Testis (tissue), 3 donors: ENCODE results near the gene PERM1. TPM values are rescaled to one million over a fixed set of nuclear protein-coding genes. Genes with fewer than 3 reads are reported as not detected.
"Not testable (repeated sequence)": the region's sequence is repeated elsewhere in the genome, so short reads cannot be mapped to it uniquely, and the experiment has no call there.

Experiments used
- DNase-seq: peaks from one replicate; pipeline ENCODE4 v3.0.0-alpha.2; 2019
- H3K27ac ChIP-seq, 2 donors: fragments of 200-600 bp; sonication (generic); one replicate each; pipeline ENCODE4 v1.5.1; 2019
- H3K27me3 ChIP-seq: fragments of 200-600 bp; sonication (generic); one replicate; pipeline ENCODE4 v1.5.1; 2019
- H3K36me3 ChIP-seq: fragments of 200-600 bp; sonication (generic); one replicate; pipeline ENCODE4 v1.5.1; 2017; ENCODE audit warnings: low read depth; ENCODE audit errors: missing control alignments
- H3K4me1 ChIP-seq: fragments of 200-600 bp; sonication (generic); one replicate; pipeline ENCODE4 v1.5.1; 2019
- H3K4me3 ChIP-seq, 2 donors: fragments of 200-600 bp; sonication (generic); one replicate each; pipeline ENCODE4 v1.5.1; 2017 to 2019
- H3K9me3 ChIP-seq: fragments of 200-600 bp; sonication (generic); one replicate; pipeline ENCODE4 v1.5.1; 2017
- POLR2A ChIP-seq: fragments of 450-650 bp; IDR thresholded peaks from one replicate; pipeline ENCODE4 v1.6.1; 2017; ENCODE audit warnings: antibody characterized with exemption, mild to moderate bottlenecking, moderate library complexity
- WGBS, 2 donors: methylation state at CpG; one replicate each; pipeline ENCODE4 v1.1.5; 2018; 5-methylcytosine and 5-hydroxymethylcytosine counted together
- intact Hi-C: fragments of 100-400 bp; cut with DNase I; formaldehyde crosslinking; loops from one replicate; pipeline ENCODE4 v1.15.1; 2023; ENCODE audit warnings: low total_unique reads
- polyA plus RNA-seq: library from polyadenylated mRNA; stranded (reverse); fragments of 350-450 nt; fragmentation: Illumina TruSeq; extraction: RNeasy Lipid Tissue Mini Kit (QIAGEN cat#74804); gene quantifications from one replicate; pipeline ENCODE4 v1.2.3, GENCODE V29; 2014; ENCODE audit warnings: low read depth, low replicate concordance; ENCODE audit not compliant: insufficient read depth
- total RNA-seq, 2 donors: library from RNA; depleted of rRNA; stranded (reverse); fragments of >200 nt; gene quantifications; one replicate each; pipeline ENCODE4 v1.2.3, GENCODE V29; 2016
- TF ChIP-seq, protein P1 (sequence below), 3 experiments: fragments of 450-650 bp in 2 of 3; fragments of 200-600 bp in 1 of 3; sonication (generic) in 1 of 3; IDR thresholded peaks; one replicate each; pipeline ENCODE4 v1.5.1; 2016 to 2019; ENCODE audit warnings: antibody characterized with exemption in 3 of 3, mild to moderate bottlenecking in 2 of 3, moderate library complexity in 1 of 3

Gene PERM1
- total and polyA plus RNA-seq, 3 donors from 2014 or later, result 0.65 to 4.9 (median 3.2) TPM

DNA sequence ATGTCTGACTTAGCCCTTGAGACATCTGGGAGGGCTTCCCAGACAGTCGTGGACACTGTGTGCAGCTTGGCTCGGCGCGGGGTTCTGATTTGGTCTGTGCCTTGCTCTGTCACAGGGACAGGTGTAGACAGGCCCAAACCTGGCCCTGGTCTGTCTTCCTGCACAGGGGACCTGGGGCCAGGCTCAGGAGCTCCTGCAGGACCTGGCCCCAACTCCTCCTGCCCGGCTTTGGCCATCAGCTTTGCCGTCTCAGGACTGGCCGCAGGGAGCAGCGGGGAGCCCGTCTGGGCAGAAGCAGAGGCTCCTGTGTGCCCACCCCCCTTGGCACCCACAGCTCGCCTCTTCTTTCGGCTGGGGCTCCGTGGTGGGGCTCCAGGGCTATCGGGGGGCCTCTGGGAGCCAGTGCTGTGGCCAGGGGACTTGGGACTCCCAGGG lies 1.7 kb downstream of the PERM1 start:
- H3K27ac ChIP-seq, result no peak overlapping the region
- H3K36me3 ChIP-seq, result no peaks in the 10 kb centered on the region
- TF ChIP-seq POLR2A, result no peak
- TF ChIP-seq, protein P1, sequence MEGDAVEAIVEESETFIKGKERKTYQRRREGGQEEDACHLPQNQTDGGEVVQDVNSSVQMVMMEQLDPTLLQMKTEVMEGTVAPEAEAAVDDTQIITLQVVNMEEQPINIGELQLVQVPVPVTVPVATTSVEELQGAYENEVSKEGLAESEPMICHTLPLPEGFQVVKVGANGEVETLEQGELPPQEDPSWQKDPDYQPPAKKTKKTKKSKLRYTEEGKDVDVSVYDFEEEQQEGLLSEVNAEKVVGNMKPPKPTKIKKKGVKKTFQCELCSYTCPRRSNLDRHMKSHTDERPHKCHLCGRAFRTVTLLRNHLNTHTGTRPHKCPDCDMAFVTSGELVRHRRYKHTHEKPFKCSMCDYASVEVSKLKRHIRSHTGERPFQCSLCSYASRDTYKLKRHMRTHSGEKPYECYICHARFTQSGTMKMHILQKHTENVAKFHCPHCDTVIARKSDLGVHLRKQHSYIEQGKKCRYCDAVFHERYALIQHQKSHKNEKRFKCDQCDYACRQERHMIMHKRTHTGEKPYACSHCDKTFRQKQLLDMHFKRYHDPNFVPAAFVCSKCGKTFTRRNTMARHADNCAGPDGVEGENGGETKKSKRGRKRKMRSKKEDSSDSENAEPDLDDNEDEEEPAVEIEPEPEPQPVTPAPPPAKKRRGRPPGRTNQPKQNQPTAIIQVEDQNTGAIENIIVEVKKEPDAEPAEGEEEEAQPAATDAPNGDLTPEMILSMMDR (IDR thresholded peaks at IDR 0.05), result no peak
- no peak for DNase-seq
- peaks cover 5% of the 10 kb centered on the region for H3K4me1 ChIP-seq
- H3K9me3 ChIP-seq, result no peaks in the 10 kb centered on the region
- H3K27me3 ChIP-seq, result no peaks in the 10 kb centered on the region
- intact Hi-C loops, result no loop called here
- 87 to 92% methylated on average over 5 to 13 of the region's 13 CpGs for WGBS, 2 donors
- no peak overlapping the region for H3K4me3 ChIP-seq

DNA sequence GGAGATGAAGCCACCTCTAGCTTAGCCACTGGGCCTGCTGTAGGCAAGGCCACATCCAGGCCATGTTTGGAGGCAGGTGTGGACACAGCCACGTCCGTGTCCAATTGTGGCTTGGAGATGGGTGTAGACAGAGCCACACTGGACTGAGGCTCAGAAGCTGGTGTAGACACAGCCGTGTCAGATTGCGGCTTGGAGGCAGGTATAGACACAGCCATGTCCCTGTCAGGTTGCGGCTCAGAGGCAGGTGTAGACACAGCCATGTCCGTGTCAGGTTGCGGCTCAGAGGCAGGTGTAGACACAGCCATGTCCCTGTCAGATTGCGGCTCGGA lies 2.2 kb downstream of the PERM1 start:
- Histone ChIP-seq H3K36me3 (no peaks in the 10 kb centered on the region), H3K27me3 (no peaks in the 10 kb centered on the region), H3K4me3 (no peak overlapping the region), H3K9me3 (no peaks in the 10 kb centered on the region), H3K27ac (no peak overlapping the region), H3K4me1 (peaks cover 5% of the 10 kb centered on the region)
- intact Hi-C loops, result loop anchor here (10.0 kb wide), 1 partner anchor 75 kb away; no protein-coding TSS in a partner anchor
- WGBS, 2 donors, result 97 to 99% methylated on average over 6 to 9 of the region's 9 CpGs
- DNase-seq, result no peak
- TF ChIP-seq, protein P1 (IDR thresholded peaks at IDR 0.05), result no peak
- no peak for TF ChIP-seq POLR2A

DNA sequence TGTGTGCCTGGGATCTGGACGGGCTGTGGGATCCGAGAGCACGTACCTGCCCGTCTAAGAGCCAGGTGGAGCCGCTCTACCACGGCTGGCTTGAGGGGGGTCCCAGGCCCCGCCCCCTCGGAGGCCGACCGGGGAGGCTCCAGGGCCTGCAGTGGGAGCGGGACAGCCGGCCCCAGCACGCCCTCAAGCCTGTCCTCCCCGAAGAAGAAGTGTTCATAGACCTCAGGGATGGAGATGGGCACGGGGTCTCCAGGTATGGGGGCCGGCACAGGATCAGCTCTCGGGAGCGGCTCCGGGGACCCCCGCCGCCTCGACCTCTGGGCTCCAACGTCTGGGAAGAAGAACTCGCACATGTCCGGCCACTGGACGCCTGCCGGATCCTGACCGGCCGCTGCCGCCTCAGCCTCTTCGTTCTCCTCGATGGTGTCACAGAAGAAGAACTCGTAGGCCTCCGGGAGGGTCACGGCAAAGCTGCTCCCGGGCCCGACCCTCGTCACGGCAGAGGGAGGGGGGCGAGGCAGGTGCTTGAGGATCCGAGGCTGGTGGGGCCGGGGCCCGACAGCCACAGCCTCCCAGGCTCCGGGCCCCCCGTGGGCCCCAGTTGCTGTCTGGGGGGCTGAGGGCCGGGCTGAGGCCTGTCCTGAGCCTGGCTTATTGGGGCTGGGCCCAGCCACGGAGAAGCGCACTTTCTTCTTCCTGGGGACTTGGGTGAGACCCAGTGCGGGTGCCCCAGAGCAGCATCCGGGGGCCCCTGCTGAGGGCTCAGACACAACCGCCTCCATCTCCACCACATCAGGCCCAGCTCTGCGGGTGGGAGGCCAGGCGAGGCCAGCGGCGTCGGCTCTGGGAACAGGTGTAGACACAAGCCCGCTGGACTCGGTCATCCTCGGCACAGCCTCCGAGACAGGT lies 2.8 kb downstream of the PERM1 start:
- Histone ChIP-seq H3K4me1 (peaks cover 5% of the 10 kb centered on the region), H3K27me3 (no peaks in the 10 kb centered on the region), H3K27ac (no peak overlapping the region), H3K36me3 (no peaks in the 10 kb centered on the region), H3K4me3 (no peak overlapping the region), H3K9me3 (no peaks in the 10 kb centered on the region)
- intact Hi-C loops, result loop anchor here (10.0 kb wide), 1 partner anchor 74 kb away; no protein-coding TSS in a partner anchor
- 88 to 91% methylated on average over 21 to 53 of the region's 60 CpGs for WGBS, 2 donors
- DNase-seq, result no peak
- no peak for TF ChIP-seq POLR2A
- TF ChIP-seq, protein P1 (IDR thresholded peaks at IDR 0.05), result no peak

DNA sequence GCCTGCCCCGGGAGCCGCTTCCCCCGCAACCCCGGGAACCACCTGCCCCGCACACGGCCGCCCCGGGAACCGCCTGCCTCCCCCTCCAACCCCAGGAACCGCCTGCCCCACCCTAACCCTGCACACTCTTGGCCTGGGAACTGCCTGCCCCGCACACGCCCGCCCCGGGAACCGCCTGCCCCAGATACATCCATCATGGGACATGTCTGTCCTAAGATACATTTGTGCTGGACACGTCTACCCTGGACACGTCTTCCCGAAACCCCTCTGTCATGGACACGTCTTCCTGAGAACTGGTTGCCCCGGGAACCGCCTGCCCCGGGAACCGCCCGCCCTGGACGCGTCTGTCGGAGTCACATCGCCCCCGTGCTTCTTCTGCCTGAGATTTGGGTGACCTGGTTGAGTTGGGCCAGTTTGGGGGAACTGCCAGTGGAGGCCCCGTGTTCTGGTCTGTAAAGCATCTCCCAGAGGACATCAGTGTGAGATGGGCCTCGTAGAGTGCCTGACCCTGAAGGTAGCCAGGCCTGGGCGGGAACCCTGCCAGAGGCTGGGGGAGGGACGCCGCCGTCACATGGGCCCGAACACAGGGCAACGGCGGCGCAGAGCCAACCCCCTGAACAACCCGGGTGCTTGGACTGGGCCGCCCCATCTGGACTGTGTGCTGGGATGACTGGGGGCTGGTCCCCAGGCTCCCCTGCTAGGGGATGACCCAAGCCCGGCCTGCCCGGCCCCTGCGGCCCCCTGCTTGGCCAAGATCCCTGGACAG lies 3.6 kb downstream of the PERM1 start:
- DNase-seq, result no peak
- Histone ChIP-seq H3K4me1 (peaks cover 5% of the 10 kb centered on the region), H3K36me3 (no peaks in the 10 kb centered on the region), H3K27ac (no peak overlapping the region), H3K9me3 (no peaks in the 10 kb centered on the region), H3K4me3 (no peak overlapping the region), H3K27me3 (no peaks in the 10 kb centered on the region)
- WGBS, 2 donors, result 70 to 74% methylated on average over 31 to 35 of the region's 44 CpGs
- TF ChIP-seq POLR2A, result no peak
- TF ChIP-seq, protein P1 (IDR thresholded peaks at IDR 0.05), result no peak
- intact Hi-C loops, result loop anchor here (10.0 kb wide), 1 partner anchor 73 kb away; no protein-coding TSS in a partner anchor

DNA sequence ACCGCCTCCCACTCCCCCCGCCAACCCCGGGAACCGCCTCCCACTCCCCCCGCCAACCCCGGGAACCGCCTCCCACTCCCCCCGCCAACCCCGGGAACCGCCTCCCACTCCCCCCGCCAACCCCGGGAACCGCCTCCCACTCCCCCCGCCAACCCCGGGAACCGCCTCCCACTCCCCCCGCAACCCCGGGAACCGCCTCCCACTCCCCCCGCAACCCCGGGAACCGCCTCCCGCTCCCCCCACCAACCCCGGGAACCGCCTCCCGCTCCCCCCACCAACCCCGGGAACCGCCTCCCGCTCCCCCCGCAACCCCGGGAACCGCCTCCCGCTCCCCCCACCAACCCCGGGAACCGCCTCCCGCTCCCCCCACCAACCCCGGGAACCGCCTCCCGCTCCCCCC lies 5.1 kb downstream of the PERM1 start:
- intact Hi-C loops, result loop anchor here (10.0 kb wide), 1 partner anchor 72 kb away; no protein-coding TSS in a partner anchor
- H3K27ac ChIP-seq, H3K4me1 ChIP-seq, DNase-seq, H3K27me3 ChIP-seq, H3K9me3 ChIP-seq, H3K4me3 ChIP-seq, H3K36me3 ChIP-seq: not testable (repeated sequence)
- WGBS, 2 donors, result no CpG with 5 or more reads among the region's 39 CpGs
